NCI-H510A (cell line): ENCODE data around the gene RABAC1.
"Not testable (repeated sequence)": the region's sequence is repeated elsewhere in the genome, so short reads cannot be mapped to it uniquely, and the experiment has no call there.

Source experiments
- DNase-seq: peaks from one replicate; lab custom pipeline; 2025; lab: John Stamatoyannopoulos, UW

RABAC1 gene

GRCh38 chr19:41915776-41916414, 43.2 kb downstream of the RABAC1 start:
- DNase-seq: no peak

GRCh38 chr19:41915021-41915775, 43.9 kb downstream of the RABAC1 start:
- no peak for DNase-seq

DNA sequence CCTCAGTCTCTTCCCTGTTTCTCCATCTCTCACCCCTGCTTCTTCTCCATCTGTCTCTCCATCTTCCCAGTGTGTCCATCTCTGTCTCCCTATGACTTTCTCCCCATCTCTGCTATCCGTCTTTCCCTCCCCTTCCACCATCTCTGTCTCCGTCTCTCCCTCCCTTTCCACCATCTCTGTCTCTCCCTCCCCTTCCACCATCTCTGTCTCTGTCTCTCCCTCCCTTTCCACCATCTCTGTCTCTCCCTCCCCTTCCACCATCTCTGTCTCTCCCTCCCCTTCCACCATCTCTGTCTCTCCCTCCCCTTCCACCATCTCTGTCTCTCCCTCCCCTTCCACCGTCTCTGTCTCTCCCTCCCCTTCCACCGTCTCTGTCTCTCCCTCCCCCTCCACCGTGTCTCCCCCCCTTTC, 44.7 kb downstream of the RABAC1 start:
- not testable (repeated sequence) for DNase-seq

- DNase-seq: no peak
These were observed 45.3 kb downstream of the RABAC1 start for GRCh38 chr19:41913538-41914423.

DNA sequence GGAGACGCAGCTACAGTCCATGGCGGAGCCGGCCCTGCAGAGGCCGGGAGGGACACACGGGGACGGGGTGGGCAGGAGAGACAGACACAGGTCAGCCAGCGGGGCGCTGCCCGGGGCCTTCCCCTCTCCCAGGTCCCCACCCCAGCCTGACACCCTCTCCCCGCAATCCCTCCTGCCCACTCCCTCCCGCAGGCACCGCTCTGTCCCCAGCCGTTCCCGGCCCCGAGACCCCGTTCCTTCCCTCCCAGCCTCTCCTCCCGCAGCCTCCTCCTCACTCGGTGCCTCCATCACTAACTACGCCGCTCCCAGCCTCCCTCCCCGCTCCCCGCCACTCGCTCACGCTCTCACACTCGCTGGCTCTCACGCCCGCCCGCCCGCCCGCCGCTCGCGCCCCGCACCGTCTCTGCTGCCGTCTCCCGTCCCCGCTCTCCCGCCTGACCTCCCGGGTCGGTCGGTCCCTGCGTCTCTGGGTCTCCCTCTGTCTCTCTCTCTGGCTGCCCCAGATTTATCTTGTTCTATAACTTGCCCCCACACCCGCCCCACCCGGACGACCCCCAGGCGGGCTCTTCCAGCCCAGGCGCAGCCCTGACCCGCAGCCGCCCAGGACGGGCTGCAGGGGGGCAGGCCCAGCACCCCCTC, 46.1 kb downstream of the RABAC1 start:
- DNase-seq: no peak

GRCh38 chr19:41911889-41912731, 47.0 kb downstream of the RABAC1 start:
- no peak for DNase-seq

- DNase-seq: no peak
These were observed 47.9 kb downstream of the RABAC1 start for GRCh38 chr19:41910992-41911888.

GRCh38 chr19:41910240-41910991, 48.7 kb downstream of the RABAC1 start:
- no peak for DNase-seq

DNA sequence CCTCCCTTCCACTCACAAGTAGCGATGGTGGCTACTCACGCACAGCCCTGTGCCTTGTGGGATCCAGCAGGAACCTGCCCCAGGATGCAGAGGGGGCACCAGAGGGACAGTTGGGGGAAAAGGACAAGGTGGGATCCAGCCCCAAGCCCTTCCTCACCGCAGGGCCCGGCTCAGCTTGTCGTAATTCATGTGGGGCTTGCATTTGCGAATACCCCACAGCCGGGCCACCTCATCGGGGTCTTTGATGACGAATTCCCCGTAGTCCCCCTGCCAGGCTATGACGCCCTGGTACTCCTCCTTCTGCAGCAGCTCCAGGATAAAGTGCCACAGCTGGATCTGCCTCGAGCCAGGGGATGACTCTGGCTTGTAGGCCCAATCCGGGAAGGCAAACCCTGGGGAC, 49.4 kb downstream of the RABAC1 start:
- DNase-seq: no peak

GRCh38 chr19:41908724-41909464, 50.2 kb downstream of the RABAC1 start:
- no peak for DNase-seq

GRCh38 chr19:41907994-41908615, 51.0 kb downstream of the RABAC1 start:
- no peak for DNase-seq

DNA sequence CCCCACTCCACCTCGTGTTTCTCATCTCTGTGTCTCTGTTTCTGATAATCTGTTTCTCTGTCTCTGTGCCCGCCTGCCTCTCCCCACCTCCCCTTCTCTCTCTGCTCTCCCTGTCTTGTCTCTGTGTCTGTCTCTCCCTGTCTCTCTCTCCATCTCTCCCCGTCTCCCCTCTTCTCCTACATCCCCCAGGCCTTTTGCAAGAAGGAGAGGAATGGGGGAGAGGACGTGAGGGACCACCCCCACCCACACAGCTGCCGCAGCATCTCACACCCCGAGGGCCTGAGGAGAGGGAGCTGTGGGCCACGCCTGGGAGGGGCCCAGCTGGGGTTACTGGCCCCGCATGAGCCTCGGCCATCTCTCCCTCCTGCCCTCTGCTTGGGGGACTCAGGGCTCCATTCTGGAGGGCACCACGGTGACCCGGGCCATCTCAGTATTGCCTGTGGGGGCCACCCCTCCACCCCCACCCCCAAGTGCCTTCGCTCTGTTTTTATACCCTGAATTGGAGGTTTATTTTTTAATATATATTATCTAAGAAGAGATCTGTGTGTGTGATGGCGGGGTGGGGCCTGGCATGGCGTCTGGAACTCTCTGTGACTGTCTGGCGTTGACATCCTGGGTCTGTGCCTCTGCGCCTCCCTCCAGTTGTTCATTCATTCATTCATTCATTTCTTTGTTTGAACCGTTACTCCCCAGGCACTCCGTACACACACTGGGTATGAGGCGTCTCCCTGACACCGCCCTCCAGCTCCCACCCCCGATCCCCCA, 52.0 kb downstream of the RABAC1 start:
- DNase-seq: no peak
